ENCODE results near the gene CMSS1. TPM values are rescaled to one million over a fixed set of nuclear protein-coding genes. Genes with fewer than 3 reads are reported as not detected.
A peak's percentile ranks its signal among the peaks of the same experiment; 100 is the strongest.

Gene CMSS1
- total RNA-seq, 1 donor from 2014 or later: 56.3 TPM

GRCh38 chr3:99864289-99864688, 46.6 kb downstream of the CMSS1 start:
- no peaks in the 10 kb centered on the region for H3K79me2 ChIP-seq (ENCODE audit: low read depth)
- H3K27ac ChIP-seq: no peak overlapping the region

GRCh38 chr3:99865321-99865720, 47.7 kb downstream of the CMSS1 start:
- H3K27ac Mint-ChIP-seq: no peak overlapping the region
- H3K4me3 ChIP-seq: no peak overlapping the region
- H3K36me3 Mint-ChIP-seq: peaks cover 9% of the 10 kb centered on the region
- no peak overlapping the region for H3K4me3 Mint-ChIP-seq
- H3K9ac ChIP-seq: no peak overlapping the region
- no peak for DNase-seq (ENCODE audit: low spot score)
- no peak overlapping the region for H2AFZ ChIP-seq (replicated peaks)
- TF ChIP-seq CTCF (IDR thresholded peaks at IDR 0.05) (no peak), EZH2 (IDR thresholded peaks at IDR 0.05) (no peak), EZH2phosphoT487 (IDR thresholded peaks at IDR 0.05) (no peak)
- peaks cover 20% of the 10 kb centered on the region for H3K4me1 Mint-ChIP-seq
- no peaks in the 10 kb centered on the region for H3K27me3 ChIP-seq
- no peaks in the 10 kb centered on the region for H3K9me3 ChIP-seq (ENCODE audit: low read depth)
- no peaks in the 10 kb centered on the region for H3K36me3 ChIP-seq
- peaks cover 30% of the 10 kb centered on the region for H3K4me1 ChIP-seq
- no peak overlapping the region for H3K4me2 ChIP-seq
- H3K79me2 ChIP-seq (ENCODE audit: low read depth): no peaks in the 10 kb centered on the region
- H3K27me3 Mint-ChIP-seq (ENCODE audit: insufficient read depth, low read depth): peaks cover 2% of the 10 kb centered on the region
- H3K9me3 Mint-ChIP-seq: no peaks in the 10 kb centered on the region
- H4K20me1 ChIP-seq (ENCODE audit: low read depth): peaks cover 24% of the 10 kb centered on the region
- no peak overlapping the region for H3K27ac ChIP-seq
- peaks cover 7% of the 10 kb centered on the region for H3F3A ChIP-seq (ENCODE audit: low read depth)

More at GRCh38 chr3:99864289-99864688, 46.6 kb downstream of the CMSS1 start:
- Histone ChIP-seq H3K9me3 (ENCODE audit: low read depth) (no peaks in the 10 kb centered on the region), H3K27me3 (no peaks in the 10 kb centered on the region), H3K4me1 (peaks cover 30% of the 10 kb centered on the region), H3K36me3 (no peaks in the 10 kb centered on the region), H4K20me1 (ENCODE audit: low read depth) (peaks cover 22% of the 10 kb centered on the region), H3K4me2 (no peak overlapping the region), H2AFZ (replicated peaks) (no peak overlapping the region), H3K4me3 (no peak overlapping the region), H3F3A (ENCODE audit: low read depth) (peaks cover 7% of the 10 kb centered on the region), H3K9ac (no peak overlapping the region)
- no peak for DNase-seq (ENCODE audit: low spot score)
- peaks cover 9% of the 10 kb centered on the region for H3K36me3 Mint-ChIP-seq
- peaks cover 20% of the 10 kb centered on the region for H3K4me1 Mint-ChIP-seq
- H3K27ac Mint-ChIP-seq: no peak overlapping the region
- no peaks in the 10 kb centered on the region for H3K9me3 Mint-ChIP-seq
- peaks cover 2% of the 10 kb centered on the region for H3K27me3 Mint-ChIP-seq (ENCODE audit: insufficient read depth, low read depth)
- no peak overlapping the region for H3K4me3 Mint-ChIP-seq
- TF ChIP-seq EZH2 (IDR thresholded peaks at IDR 0.05) (no peak), CTCF (IDR thresholded peaks at IDR 0.05) (no peak), EZH2phosphoT487 (IDR thresholded peaks at IDR 0.05) (no peak)

GRCh38 chr3:99866261-99866761, 48.6 kb downstream of the CMSS1 start:
- Histone ChIP-seq H3K9me3 (ENCODE audit: low read depth) (no peaks in the 10 kb centered on the region), H4K20me1 (ENCODE audit: low read depth) (peaks cover 24% of the 10 kb centered on the region), H2AFZ (replicated peaks) (no peak overlapping the region), H3K36me3 (no peaks in the 10 kb centered on the region), H3K27ac (no peak overlapping the region), H3F3A (ENCODE audit: low read depth) (peaks cover 7% of the 10 kb centered on the region), H3K27me3 (no peaks in the 10 kb centered on the region), H3K4me3 (no peak overlapping the region), H3K4me2 (peak overlapping the region; percentile 11), H3K4me1 (peaks cover 30% of the 10 kb centered on the region), H3K79me2 (ENCODE audit: low read depth) (no peaks in the 10 kb centered on the region), H3K9ac (no peak overlapping the region)
- H3K4me3 Mint-ChIP-seq: no peak overlapping the region
- TF ChIP-seq EZH2phosphoT487 (IDR thresholded peaks at IDR 0.05) (no peak), CTCF (IDR thresholded peaks at IDR 0.05) (no peak), EZH2 (IDR thresholded peaks at IDR 0.05) (no peak)
- no peak for DNase-seq (ENCODE audit: low spot score)
- no peak overlapping the region for H3K27ac Mint-ChIP-seq
- no peaks in the 10 kb centered on the region for H3K9me3 Mint-ChIP-seq
- H3K36me3 Mint-ChIP-seq: peaks cover 9% of the 10 kb centered on the region
- H3K27me3 Mint-ChIP-seq (ENCODE audit: insufficient read depth, low read depth): peaks cover 2% of the 10 kb centered on the region
- peaks cover 20% of the 10 kb centered on the region for H3K4me1 Mint-ChIP-seq

Measured in neural progenitor cell (in vitro differentiated cells).